ENCODE data around the gene INCENP. TPM values are rescaled to one million over a fixed set of nuclear protein-coding genes. Genes with fewer than 3 reads are reported as not detected.
A peak's percentile ranks its signal among the peaks of the same experiment; 100 is the strongest.

The INCENP gene
- total and polyA plus RNA-seq, 2 of the 13 experiments (the other 11 are each of a cell fraction or from before 2014, with no cell fraction given) = 14.1 to 37.3 TPM

- TF ChIP-seq RNF2 (conservative IDR thresholded peaks at IDR 0.05; ENCODE audit: low read depth) = no peak
- no peak for TF ChIP-seq ZNF792 (CRISPR knock-in tag; IDR thresholded peaks at IDR 0.05)
- 0 out of 2 replicates have a peak, but pooled peaks have one; percentile 54 for TF ChIP-seq THAP8 (CRISPR knock-in tag; IDR thresholded peaks at IDR 0.05; ENCODE audit: borderline replicate concordance)
- TF ChIP-seq ZBTB37 (CRISPR knock-in tag; IDR thresholded peaks at IDR 0.05) = no peak
- TF ChIP-seq SMARCC2 (IDR thresholded peaks at IDR 0.05) = no peak
- no peak for TF ChIP-seq TRAFD1 (CRISPR knock-in tag; IDR thresholded peaks at IDR 0.05; ENCODE audit: borderline replicate concordance)
- peak; percentile 25; the same call in 1 of the 2 replicates for TF ChIP-seq ZNF572 (CRISPR knock-in tag; IDR thresholded peaks at IDR 0.05)
- TF ChIP-seq ZNF503 (CRISPR knock-in tag; IDR thresholded peaks at IDR 0.05) = no peak
- TF ChIP-seq ZNF350 (CRISPR knock-in tag; IDR thresholded peaks at IDR 0.05; ENCODE audit: borderline replicate concordance, low read depth) = no peak
- TF ChIP-seq ZNF235 (CRISPR knock-in tag; IDR thresholded peaks at IDR 0.05; ENCODE audit: borderline replicate concordance) = no peak
- TF ChIP-seq ZBTB44 (CRISPR knock-in tag; IDR thresholded peaks at IDR 0.05) = no peak
- no peak for TF ChIP-seq MIXL1 (CRISPR knock-in tag; IDR thresholded peaks at IDR 0.05)
- TF ChIP-seq AHDC1 (CRISPR knock-in tag; IDR thresholded peaks at IDR 0.05; ENCODE audit: borderline replicate concordance) = no peak
- TF ChIP-seq RBFOX2 (IDR thresholded peaks at IDR 0.05; ENCODE audit: low read depth, low read length) = peak; percentile 46; the same call in 1 of the 2 replicates
Observed at GRCh38 chr11:62124186-62125113, 639 bp downstream of the INCENP start (continued).

All from HepG2 (cell line).